Embryonic facial prominence (tissue), 1 donor: ENCODE results near the gene MAP1LC3C.
"Not testable (repeated sequence)": the region's sequence is repeated elsewhere in the genome, so short reads cannot be mapped to it uniquely, and the experiment has no call there.

Experiments used
- DNase-seq: peaks from one replicate; pipeline ENCODE4 v3.0.0-alpha.2; 2016; ENCODE audit errors: extremely low spot score

Gene MAP1LC3C

DNA sequence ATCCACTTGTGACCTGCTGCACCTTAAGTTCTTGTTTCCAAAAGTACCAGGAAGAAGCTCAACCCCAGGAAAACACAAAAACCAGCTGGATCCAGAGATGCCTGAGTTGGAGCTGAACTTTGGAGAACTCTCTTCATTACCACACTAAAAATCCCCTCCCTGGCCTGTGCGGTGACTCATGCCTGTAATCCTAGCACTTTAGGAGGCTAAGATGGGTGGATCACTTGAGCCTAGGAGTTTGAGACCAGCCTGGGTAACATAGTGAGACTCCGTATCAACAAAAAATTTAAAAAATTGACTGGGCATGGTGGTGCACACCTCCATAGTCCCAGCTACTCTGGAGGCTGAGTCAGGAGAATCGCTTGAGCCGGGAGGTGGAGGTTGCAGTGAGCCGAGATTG lies 6.2 kb downstream of the MAP1LC3C start:
- no peak for DNase-seq

- no peak for DNase-seq
Observed at GRCh38 chr1:241990040-241990439, 8.9 kb downstream of the MAP1LC3C start.

- DNase-seq, result not testable (repeated sequence)
Observed at GRCh38 chr1:241988389-241988930, 10.4 kb downstream of the MAP1LC3C start.

GRCh38 chr1:241985787-241986186 lies 13.1 kb downstream of the MAP1LC3C start:
- DNase-seq, result no peak

DNA sequence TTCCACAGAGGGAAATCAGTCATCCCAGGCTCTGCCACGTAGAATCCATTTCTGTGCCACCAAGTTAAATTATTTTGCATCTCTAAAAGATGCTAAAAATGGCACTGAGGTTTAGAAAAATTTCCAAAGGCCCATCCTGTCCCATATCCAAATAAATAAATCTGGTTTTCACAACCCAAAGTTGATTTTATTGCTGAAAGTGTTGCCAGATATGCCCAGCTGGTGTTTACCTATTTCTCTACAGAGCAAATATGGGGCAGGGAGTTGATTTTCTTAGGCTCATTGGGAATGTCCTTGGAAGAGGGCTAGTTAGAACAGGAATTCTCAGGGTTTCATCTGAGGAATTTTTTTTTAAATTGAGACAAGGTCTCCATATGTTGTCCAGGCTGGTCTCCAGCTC lies 19.0 kb downstream of the MAP1LC3C start:
- no peak for DNase-seq

GRCh38 chr1:241979071-241979470 lies 19.8 kb downstream of the MAP1LC3C start:
- DNase-seq, result no peak

DNA sequence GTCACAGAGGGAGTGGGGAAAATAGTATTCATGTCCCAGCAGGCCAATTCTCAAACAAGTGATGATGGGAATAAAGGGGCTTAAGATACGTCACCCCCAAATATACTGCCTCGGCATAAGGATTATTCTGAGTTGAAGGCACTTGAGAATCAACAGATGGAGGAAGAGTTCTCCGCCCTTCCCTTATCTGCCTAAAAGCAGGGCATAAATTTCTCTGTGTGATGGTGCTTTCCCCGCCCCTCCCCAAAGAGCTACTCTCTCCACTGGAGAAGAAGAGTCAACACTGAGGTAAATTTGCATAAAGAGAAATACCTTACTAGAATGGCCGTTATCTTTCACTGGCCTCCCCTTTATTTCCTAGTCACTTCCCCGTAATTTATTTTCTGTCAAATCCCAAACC lies 22.7 kb downstream of the MAP1LC3C start:
- DNase-seq, result no peak

DNA sequence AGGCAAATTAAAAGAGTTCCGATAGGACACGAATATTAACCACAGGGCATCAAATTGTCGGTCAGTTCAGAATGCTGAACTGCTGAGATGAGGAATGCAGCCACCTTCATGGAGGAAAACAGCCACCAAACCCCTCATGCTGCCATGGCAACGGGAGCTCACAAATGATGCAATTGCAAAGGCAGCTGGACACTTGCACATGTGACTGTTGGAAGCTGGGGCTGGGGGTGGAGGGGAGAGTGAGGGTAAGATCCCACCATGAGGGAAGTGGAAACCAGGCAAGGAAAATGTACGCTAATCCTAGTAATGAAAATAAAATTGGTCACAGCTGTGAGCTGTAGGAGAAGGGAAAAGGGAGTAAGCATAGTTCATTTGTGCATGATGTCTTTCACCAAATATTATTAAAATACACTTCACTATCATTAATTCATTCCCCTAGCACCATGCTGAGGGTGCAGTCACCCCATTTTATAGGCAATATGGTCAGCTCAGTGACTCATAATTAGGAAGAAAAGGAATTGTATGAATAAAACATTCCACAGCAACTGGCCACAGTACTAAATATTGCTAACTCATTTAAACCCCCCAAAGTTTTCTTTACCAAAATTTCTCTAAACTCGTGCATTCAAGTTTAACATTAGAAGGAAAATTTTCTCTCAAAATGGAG lies 26.1 kb downstream of the MAP1LC3C start:
- peak; percentile 35 for DNase-seq

DNA sequence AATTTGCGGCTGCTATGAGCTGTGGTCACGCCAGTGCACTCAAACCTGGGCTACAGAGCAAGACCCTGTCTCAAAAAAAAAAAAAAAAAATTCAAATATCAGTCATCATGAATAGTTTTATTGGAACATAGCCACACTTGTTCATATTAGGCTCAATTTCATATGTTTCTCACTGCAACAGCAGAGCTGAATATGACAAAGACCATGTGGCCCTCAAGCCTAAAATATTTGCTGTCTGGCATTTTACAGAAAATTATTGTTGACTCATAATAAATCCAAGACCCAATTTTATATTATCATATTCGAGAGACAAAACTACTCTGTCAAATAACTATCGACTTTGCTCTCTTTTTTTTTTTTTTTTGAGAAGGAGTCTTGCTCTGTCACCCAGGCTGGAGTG lies 30.3 kb downstream of the MAP1LC3C start:
- no peak for DNase-seq

DNA sequence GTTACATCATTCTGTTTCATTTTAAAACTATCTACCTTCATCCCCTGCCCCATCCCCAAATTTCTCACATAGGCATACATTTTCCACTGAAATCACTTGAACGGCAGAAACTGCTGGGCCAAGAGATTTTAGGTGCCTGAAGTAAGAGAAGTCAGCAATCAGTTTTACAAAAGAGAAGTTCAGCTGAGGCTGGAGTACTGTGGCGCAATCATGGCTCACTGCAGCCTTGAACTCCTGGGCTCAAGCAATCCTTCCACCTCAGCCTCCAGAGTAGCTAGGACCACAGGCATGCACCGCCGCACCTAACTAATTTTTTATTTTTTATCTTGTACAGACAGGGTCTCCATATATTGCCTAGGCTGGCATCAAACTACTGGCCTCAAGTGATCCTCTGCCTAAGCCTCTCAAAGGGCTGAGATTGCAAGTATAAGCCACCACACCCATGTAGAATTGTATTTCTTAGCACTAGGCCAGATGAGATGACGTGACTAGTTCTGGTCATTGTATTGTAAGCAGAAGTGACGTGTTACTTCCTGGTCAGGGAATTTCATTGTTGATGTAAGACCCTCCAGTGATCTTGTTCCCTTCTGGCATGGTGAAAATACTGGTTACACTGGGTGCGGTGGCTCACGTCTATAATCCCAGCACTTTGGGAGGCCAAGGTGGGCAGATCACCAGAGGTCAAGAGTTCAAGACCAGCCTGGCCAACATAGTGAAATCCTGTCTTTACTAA lies 34.2 kb downstream of the MAP1LC3C start:
- no peak for DNase-seq

DNA sequence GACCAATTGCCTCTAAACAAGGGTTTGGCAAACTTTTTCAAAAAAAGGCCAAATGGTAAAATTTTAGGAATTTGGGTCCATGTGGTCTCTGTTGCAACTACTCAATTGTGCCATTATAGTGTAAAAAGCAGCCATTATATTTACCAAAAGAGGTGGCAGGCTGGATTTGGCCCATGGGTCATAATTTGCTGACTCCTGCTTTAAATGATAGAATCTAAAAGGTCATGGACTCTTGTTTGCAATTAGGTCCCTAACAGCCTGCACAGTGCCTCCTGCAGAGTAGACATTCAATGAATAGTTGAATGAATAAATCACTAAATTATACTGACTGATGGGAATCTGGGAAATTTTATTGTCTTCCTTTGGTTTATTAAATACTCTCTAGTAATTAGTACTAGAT lies 35.2 kb downstream of the MAP1LC3C start:
- DNase-seq, result no peak

- DNase-seq, result no peak
Observed at GRCh38 chr1:241962153-241962552, 36.7 kb downstream of the MAP1LC3C start.

DNA sequence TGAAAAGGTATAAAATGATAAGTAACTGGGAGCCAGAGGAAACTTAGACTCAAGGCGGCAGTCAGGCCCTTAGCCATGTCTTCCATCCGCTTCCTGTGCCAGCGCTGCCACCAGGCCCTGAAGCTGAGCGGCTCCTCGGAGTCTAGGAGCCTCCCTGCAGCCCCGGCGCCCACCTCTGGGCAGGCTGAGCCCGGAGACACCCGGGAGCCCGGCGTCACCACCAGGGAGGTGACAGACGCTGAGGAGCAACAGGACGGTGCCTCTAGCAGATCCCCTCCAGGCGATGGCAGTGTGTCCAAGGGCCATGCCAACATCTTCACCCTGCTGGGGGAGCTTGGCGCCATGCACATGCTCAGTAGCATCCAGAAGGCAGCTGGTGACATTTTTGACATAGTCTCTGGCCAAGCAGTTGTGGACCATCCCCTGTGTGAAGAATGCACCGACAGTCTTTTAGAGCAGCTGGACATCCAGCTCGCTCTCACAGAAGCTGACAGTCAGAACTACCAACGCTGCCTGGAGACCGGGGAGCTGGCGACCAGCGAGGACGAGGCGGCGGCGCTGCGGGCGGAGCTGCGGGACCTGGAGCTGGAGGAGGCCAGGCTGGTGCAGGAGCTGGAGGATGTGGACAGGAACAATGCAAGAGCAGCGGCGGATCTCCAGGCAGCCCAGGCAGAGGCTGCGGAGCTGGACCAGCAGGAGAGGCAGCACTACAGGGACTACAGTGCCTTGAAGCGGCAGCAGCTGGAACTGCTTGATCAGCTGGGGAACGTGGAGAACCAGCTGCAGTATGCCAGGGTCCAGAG lies 41.0 kb downstream of the MAP1LC3C start, which contains the start of gene BECN2:
Gene BECN2, plus strand, starts transcription at position 76 of the 803 bp plus-strand sequence. Its CDS starts 0 bp downstream, at position 76.
- no peak for DNase-seq

GRCh38 chr1:241950390-241950789 lies 48.5 kb downstream of the MAP1LC3C start:
- DNase-seq, result no peak

DNA sequence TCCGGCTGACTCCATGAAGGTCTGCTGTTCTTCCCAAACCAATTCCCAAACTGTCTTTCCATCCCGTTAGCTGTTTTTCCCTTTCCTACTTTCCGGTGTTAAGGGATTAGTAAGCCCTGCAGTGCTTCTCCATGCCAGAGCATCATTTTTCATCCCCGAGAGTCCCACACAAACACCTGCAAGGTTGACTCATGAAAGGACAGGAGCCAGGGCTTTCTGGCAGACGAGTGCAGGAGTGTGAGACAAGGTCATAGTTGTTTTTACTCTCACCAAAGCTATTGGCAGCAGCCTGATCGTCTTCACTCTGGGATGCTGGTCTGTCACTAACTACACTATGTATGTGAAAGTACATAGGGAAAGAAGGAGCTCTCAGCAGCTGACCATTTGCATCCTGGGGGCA lies 51.5 kb downstream of the MAP1LC3C start:
- no peak for DNase-seq
